NCI-H446 treated with DMSO at 0.1 percent for 48 hours (cell line): ENCODE measurements around the gene REXO4.

Experiments used
- DNase-seq: peaks from one replicate; lab custom pipeline; 2025; lab: John Stamatoyannopoulos, UW

REXO4 gene

GRCh38 chr9:133449760-133450159, 31.9 kb upstream of the REXO4 start:
- no peak for DNase-seq

- DNase-seq, result no peak
Observed at GRCh38 chr9:133448487-133448972, 30.7 kb upstream of the REXO4 start.

- DNase-seq, result no peak
Observed at GRCh38 chr9:133445293-133445969, 27.6 kb upstream of the REXO4 start.

GRCh38 chr9:133443982-133444381, 26.2 kb upstream of the REXO4 start:
- DNase-seq, result no peak

- DNase-seq, result no peak
Observed at GRCh38 chr9:133443248-133443647, 25.4 kb upstream of the REXO4 start.

GRCh38 chr9:133441571-133441970, 23.8 kb upstream of the REXO4 start:
- no peak for DNase-seq

GRCh38 chr9:133440874-133441273, 23.1 kb upstream of the REXO4 start:
- DNase-seq, result no peak

- no peak for DNase-seq
Observed at GRCh38 chr9:133439337-133439736, 21.5 kb upstream of the REXO4 start.

- no peak for DNase-seq
Observed at GRCh38 chr9:133437753-133438531, 20.1 kb upstream of the REXO4 start.

GRCh38 chr9:133436681-133437080, 18.9 kb upstream of the REXO4 start:
- DNase-seq, result no peak

GRCh38 chr9:133433351-133433843, 15.6 kb upstream of the REXO4 start:
- DNase-seq, result no peak

- no peak for DNase-seq
Observed at GRCh38 chr9:133430244-133430643, 12.4 kb upstream of the REXO4 start.

- no peak for DNase-seq
Observed at GRCh38 chr9:133429641-133430161, 11.9 kb upstream of the REXO4 start.

- no peak for DNase-seq
Observed at GRCh38 chr9:133429214-133429613, 11.4 kb upstream of the REXO4 start.

GRCh38 chr9:133428617-133429101, 10.8 kb upstream of the REXO4 start:
- no peak for DNase-seq

- no peak for DNase-seq
Observed at GRCh38 chr9:133427658-133428348, 10.0 kb upstream of the REXO4 start.

GRCh38 chr9:133426011-133426410, 8.2 kb upstream of the REXO4 start:
- no peak for DNase-seq

- DNase-seq, result no peak
Observed at GRCh38 chr9:133425049-133425632, 7.3 kb upstream of the REXO4 start.

GRCh38 chr9:133424187-133424586, 6.4 kb upstream of the REXO4 start:
- DNase-seq, result no peak

GRCh38 chr9:133423216-133423615, 5.4 kb upstream of the REXO4 start:
- no peak for DNase-seq

- no peak for DNase-seq
Observed at GRCh38 chr9:133421615-133422542, 4.1 kb upstream of the REXO4 start, which contains the start of gene ADAMTS13. TSS of gene ADAMTS13 (plus strand) at chr9:133422367. CDS start at chr9:133422444, 77 bp downstream.
